NK-92 (cell line): ENCODE results near the gene GPATCH3.
"Not testable (repeated sequence)": the region's sequence is repeated elsewhere in the genome, so short reads cannot be mapped to it uniquely, and the experiment has no call there.

ENCODE experiments used
- DNase-seq: peaks from one replicate; lab custom pipeline; 2025; ENCODE audit not compliant: unreplicated experiment; lab: John Stamatoyannopoulos, UW

Gene GPATCH3

GRCh38 chr1:26913389-26913753 is 13.1 kb upstream of the GPATCH3 start:
- DNase-seq = no peak

- DNase-seq = no peak
Observed at GRCh38 chr1:26912147-26912490, 11.9 kb upstream of the GPATCH3 start.

GRCh38 chr1:26911399-26912146 is 11.3 kb upstream of the GPATCH3 start:
- no peak for DNase-seq

GRCh38 chr1:26910343-26911160 is 10.3 kb upstream of the GPATCH3 start:
- no peak for DNase-seq

- DNase-seq = no peak
Observed at GRCh38 chr1:26909951-26910342, 9.7 kb upstream of the GPATCH3 start.

- DNase-seq = no peak
Observed at GRCh38 chr1:26907071-26907917, 7.0 kb upstream of the GPATCH3 start.

GRCh38 chr1:26900815-26901511 is 696 bp upstream of the GPATCH3 start:
- no peak for DNase-seq

GRCh38 chr1:26897351-26897750 is 2.9 kb downstream of the GPATCH3 start:
- no peak for DNase-seq

- no peak for DNase-seq
Observed at GRCh38 chr1:26894263-26894662, 6.0 kb downstream of the GPATCH3 start.

- DNase-seq = no peak
Observed at GRCh38 chr1:26890467-26890796, 9.8 kb downstream of the GPATCH3 start.

GRCh38 chr1:26889551-26890466 is 10.5 kb downstream of the GPATCH3 start, which contains the start of gene GPN2:
GPN2 (minus strand) TSS chr1:26890283; CDS start chr1:26890096, 187 bp downstream.
- no peak for DNase-seq

- no peak for DNase-seq
Observed at GRCh38 chr1:26888231-26888630, 12.0 kb downstream of the GPATCH3 start.

GRCh38 chr1:26887125-26887524 is 13.1 kb downstream of the GPATCH3 start:
- no peak for DNase-seq

GRCh38 chr1:26882696-26883463 is 17.4 kb downstream of the GPATCH3 start:
- no peak for DNase-seq

GRCh38 chr1:26881611-26882010 is 18.7 kb downstream of the GPATCH3 start:
- not testable (repeated sequence) for DNase-seq

GRCh38 chr1:26879793-26880192 is 20.5 kb downstream of the GPATCH3 start:
- DNase-seq = no peak

- DNase-seq = no peak
Observed at GRCh38 chr1:26877326-26877725, 22.9 kb downstream of the GPATCH3 start.

- DNase-seq = no peak
Observed at GRCh38 chr1:26874896-26875295, 25.4 kb downstream of the GPATCH3 start.

GRCh38 chr1:26873097-26873496 is 27.2 kb downstream of the GPATCH3 start:
- DNase-seq = not testable (repeated sequence)
